Activated naive CD4-positive, alpha-beta T cell treated with anti-CD3 and anti-CD28 coated beads, Interleukin-2, amount 50 U/mL, for 24 hours (primary cell): ENCODE data around the gene XRCC3.

Experiments
- H3K27ac Mint-ChIP-seq: one replicate; pipeline ENCODE4 v1.8.0; 2021; ENCODE audit warnings: mild to moderate bottlenecking, mixed read lengths
- H3K27me3 Mint-ChIP-seq: one replicate; pipeline ENCODE4 v1.8.0; 2021; ENCODE audit warnings: mixed read lengths
- H3K36me3 Mint-ChIP-seq: one replicate; pipeline ENCODE4 v1.8.0; 2021; ENCODE audit warnings: mixed read lengths
- H3K4me1 Mint-ChIP-seq: one replicate; pipeline ENCODE4 v1.8.0; 2021; ENCODE audit warnings: mixed read lengths
- H3K4me3 Mint-ChIP-seq: one replicate; pipeline ENCODE4 v1.8.0; 2021; ENCODE audit warnings: mild to moderate bottlenecking, mixed read lengths
- H3K9me3 Mint-ChIP-seq: one replicate; pipeline ENCODE4 v1.8.0; 2021; ENCODE audit warnings: mixed read lengths

XRCC3 gene

GRCh38 chr14:103721334-103722120 lies 6.3 kb upstream of the XRCC3 start:
- Mint-ChIP-seq H3K4me1 (peaks cover 48% of the 10 kb centered on the region), H3K27me3 (no peaks in the 10 kb centered on the region), H3K36me3 (no peaks in the 10 kb centered on the region), H3K27ac (no peak overlapping the region), H3K9me3 (no peaks in the 10 kb centered on the region), H3K4me3 (no peak overlapping the region)

- Mint-ChIP-seq H3K9me3 (no peaks in the 10 kb centered on the region), H3K4me3 (peak overlapping the region; percentile 7), H3K27me3 (no peaks in the 10 kb centered on the region), H3K4me1 (peaks cover 51% of the 10 kb centered on the region), H3K36me3 (no peaks in the 10 kb centered on the region), H3K27ac (no peak overlapping the region)
These were observed 4.5 kb upstream of the XRCC3 start for GRCh38 chr14:103719751-103720150.

DNA sequence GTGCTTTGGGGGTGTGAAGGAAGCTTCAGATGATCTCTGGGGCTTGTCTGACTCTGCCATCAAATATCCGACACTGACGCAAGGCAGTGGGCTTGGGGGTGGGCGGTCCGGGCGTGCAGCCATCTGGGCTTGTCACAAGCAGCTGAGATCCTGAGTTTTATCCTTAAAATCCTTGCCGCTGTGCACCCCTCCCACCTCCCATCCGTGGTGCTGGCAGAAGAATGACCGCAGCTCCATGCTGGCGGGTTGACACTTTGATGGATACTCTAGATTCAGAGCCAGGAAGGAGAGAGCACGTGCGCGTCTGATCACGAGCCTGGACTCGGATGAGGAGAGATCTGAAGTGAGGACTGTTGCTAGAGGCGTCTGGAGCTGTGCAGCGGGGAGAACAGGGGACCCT lies 3.3 kb upstream of the XRCC3 start:
- Mint-ChIP-seq H3K36me3 (no peaks in the 10 kb centered on the region), H3K27ac (peak overlapping the region; percentile 14), H3K27me3 (no peaks in the 10 kb centered on the region), H3K4me1 (peaks cover 57% of the 10 kb centered on the region), H3K4me3 (peak overlapping the region; percentile 23), H3K9me3 (no peaks in the 10 kb centered on the region)

DNA sequence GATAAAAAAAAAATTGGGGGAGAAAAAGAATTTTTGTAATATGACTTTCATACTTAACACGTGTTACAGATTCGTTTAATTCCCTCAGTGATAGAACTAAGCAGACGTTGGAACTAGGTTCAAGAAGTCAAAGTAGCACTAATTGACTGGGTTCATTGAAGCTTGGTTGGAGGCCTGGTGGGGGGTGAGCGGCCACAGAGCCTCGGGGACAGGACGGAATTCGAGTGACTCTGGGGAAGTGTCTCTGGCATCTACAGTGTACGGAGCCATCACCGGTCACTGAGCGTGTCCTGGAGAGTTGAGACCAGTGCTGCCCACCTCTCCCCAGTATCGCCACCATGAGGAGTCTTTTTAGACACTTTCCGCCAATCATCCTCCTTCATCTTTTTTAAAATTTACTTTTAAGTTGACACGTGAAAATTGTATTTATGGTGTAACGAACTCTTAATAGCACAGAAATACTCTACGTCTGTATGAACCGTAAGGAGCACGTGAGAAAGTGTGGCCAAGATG lies 1.7 kb upstream of the XRCC3 start:
- Mint-ChIP-seq H3K4me1 (peaks cover 63% of the 10 kb centered on the region), H3K27me3 (no peaks in the 10 kb centered on the region), H3K27ac (no peak overlapping the region), H3K4me3 (peak overlapping the region; percentile 83), H3K9me3 (no peaks in the 10 kb centered on the region), H3K36me3 (no peaks in the 10 kb centered on the region)

GRCh38 chr14:103716091-103716801 lies 995 bp upstream of the XRCC3 start:
- Mint-ChIP-seq H3K27me3 (no peaks in the 10 kb centered on the region), H3K4me1 (peaks cover 59% of the 10 kb centered on the region), H3K27ac (no peak overlapping the region), H3K4me3 (peak overlapping the region; percentile 83), H3K9me3 (no peaks in the 10 kb centered on the region), H3K36me3 (no peaks in the 10 kb centered on the region)

DNA sequence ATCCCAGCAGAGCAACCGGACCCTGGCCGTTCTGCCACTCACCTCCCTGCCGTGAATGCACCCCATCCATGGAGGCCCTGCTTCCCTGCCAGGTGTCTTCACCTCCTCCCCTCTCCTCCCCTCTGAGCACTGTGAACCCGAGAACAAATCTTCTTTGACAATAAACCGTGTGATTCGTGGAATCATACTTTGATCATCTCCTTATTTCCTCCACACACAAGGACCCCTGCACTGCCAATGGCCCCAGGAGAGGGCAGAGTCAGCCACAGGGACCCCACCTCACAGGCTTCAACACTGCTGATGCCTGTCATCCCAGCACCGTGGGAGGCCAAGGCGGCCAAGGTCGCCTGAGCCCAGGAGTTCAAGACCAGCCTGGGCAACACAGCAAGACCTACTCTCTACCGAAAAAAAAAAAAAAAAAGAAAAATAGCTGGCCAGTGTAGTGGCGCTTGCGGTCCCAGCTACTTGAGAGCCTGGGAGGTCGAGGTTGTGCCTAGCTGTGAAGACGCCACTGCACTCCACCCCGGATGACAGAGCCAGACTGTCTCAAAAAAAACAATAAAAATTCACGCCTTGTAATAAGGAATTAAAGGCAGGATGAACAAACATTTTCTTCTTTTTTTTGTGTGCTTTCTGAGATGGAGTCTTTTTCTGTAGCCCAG lies 1.1 kb downstream of the XRCC3 start:
- Mint-ChIP-seq H3K27ac (no peak overlapping the region), H3K36me3 (no peaks in the 10 kb centered on the region), H3K4me3 (peak overlapping the region; percentile 96), H3K4me1 (peaks cover 49% of the 10 kb centered on the region), H3K27me3 (no peaks in the 10 kb centered on the region), H3K9me3 (no peaks in the 10 kb centered on the region)

DNA sequence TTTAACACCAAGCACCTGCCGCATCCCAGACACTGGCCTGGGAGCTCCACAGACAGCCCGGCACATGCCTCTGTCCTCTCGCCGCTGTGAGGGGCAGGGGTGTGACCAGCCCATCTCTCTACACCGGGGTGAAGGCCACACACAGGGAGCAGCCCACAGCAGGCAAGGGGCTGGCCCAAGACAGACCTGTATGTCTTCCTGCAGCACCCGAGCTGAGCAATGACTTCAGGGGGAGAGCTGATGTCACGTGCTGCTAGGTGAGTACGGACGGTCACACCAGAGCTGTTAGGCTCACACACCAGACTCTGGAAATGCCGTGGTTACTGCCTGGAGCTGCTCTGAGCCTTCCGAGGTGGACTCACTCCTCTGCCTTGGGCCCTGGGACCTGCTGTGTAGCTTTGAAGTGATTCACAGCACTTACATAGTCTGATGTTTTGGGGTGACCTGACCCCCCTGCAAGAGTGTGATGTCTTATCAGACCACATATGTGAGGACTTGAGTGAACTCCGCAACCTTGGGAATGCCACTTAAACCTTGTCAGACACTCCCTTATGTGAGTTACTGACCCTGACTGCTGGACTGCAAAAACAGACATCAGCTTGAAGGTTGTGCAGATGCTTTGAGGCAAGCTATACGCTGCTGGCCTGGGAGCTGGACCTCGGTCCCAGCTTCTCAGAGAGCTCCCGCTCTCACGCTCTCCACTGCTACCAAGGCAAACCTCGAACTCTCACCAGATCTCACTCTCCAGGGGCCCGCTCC lies 1.8 kb downstream of the XRCC3 start:
- Mint-ChIP-seq H3K36me3 (no peaks in the 10 kb centered on the region), H3K4me3 (peak overlapping the region; percentile 96), H3K9me3 (no peaks in the 10 kb centered on the region), H3K27ac (peak overlapping the region; percentile 51), H3K27me3 (no peaks in the 10 kb centered on the region), H3K4me1 (peaks cover 43% of the 10 kb centered on the region)

DNA sequence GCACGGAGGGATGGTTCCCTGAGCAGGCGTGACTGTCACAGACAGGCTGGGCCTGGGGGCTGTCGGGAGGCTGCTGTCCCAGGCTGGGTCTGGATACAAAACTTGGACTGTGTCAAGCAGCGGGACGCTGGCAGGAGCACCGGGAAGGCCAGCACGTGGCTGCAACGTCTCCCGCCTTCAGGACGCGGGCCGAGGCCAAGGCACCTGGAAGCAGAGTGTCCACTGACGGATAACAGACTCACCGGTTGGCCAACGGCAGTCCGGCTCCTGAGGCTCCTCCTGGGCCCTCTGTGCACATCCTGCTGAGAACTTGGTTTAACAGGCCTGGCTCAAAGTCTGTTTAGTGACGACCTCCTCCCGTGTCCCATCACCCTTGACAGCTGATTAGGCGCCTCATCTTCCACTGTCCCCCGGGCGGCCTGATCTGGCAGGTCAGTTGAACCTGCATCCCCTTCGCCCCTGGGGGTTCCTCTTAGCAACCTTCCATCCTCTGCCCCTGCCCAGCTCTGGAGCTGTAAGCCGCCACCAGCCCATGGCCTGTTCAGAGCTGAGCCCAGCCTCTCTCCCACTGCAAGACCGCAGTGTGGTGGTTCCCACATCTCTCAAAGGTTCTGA lies 2.5 kb downstream of the XRCC3 start:
- Mint-ChIP-seq H3K4me1 (peaks cover 35% of the 10 kb centered on the region), H3K9me3 (no peaks in the 10 kb centered on the region), H3K36me3 (no peaks in the 10 kb centered on the region), H3K27me3 (no peaks in the 10 kb centered on the region), H3K4me3 (peak overlapping the region; percentile 11), H3K27ac (peak overlapping the region; percentile 51)

DNA sequence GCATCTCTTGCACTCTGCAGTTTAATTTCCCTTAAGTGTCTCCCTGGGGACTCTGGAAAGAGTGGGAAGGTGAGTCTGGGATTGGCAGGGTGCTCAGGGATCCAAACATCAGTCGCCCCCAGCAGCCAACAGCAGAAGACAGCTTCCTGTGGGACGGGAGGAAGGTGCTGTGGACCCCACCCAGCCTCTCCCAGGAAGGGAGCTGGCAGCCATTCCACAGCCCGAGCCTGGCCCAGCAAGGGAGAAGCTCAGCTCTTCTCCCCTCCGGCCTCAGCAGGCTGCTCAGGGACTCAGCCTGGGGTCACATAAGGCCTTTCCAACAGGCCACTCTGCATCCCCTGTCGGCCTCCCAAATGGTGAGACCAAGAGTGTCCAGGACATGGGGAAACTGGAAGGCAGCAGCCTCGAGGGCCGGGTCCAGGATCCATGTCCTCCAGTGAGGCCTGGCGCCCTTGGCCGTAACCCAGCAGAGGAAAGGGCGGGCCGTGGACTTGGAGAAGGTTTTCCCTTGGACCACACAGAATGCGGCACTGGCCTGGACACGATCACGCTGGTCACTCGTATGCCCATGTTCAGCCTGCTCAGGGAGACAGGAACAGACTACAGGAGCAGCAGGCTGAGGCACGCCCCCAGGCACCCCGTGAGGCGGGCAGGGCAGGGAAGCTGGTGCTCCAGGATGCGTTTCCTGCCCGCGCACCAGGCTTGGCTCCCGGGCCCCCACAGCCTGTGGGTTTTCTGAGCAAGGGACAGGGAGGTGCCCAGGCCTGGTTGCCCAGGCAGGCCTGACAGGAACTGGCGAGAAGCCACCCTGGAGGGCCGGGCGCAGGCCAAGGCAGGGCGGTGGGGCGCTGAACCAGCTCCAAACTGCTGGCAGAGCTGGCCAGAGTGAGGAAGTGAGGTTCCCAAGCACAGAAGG lies 3.5 kb downstream of the XRCC3 start:
- no peak overlapping the region for H3K27ac Mint-ChIP-seq
- no peak overlapping the region for H3K4me3 Mint-ChIP-seq
- no peaks in the 10 kb centered on the region for H3K9me3 Mint-ChIP-seq
- no peaks in the 10 kb centered on the region for H3K27me3 Mint-ChIP-seq
- H3K4me1 Mint-ChIP-seq, result peaks cover 26% of the 10 kb centered on the region
- no peaks in the 10 kb centered on the region for H3K36me3 Mint-ChIP-seq

- peaks cover 23% of the 10 kb centered on the region for H3K4me1 Mint-ChIP-seq
- no peaks in the 10 kb centered on the region for H3K36me3 Mint-ChIP-seq
- H3K9me3 Mint-ChIP-seq, result no peaks in the 10 kb centered on the region
- no peak overlapping the region for H3K4me3 Mint-ChIP-seq
- H3K27ac Mint-ChIP-seq, result peak overlapping the region; percentile 12
- no peaks in the 10 kb centered on the region for H3K27me3 Mint-ChIP-seq
These were observed 4.4 kb downstream of the XRCC3 start for GRCh38 chr14:103710771-103711377.

- no peak overlapping the region for H3K4me3 Mint-ChIP-seq
- H3K27me3 Mint-ChIP-seq, result no peaks in the 10 kb centered on the region
- no peaks in the 10 kb centered on the region for H3K9me3 Mint-ChIP-seq
- no peaks in the 10 kb centered on the region for H3K36me3 Mint-ChIP-seq
- H3K27ac Mint-ChIP-seq, result no peak overlapping the region
- H3K4me1 Mint-ChIP-seq, result peaks cover 19% of the 10 kb centered on the region
These were observed 5.4 kb downstream of the XRCC3 start for GRCh38 chr14:103709814-103710213.

DNA sequence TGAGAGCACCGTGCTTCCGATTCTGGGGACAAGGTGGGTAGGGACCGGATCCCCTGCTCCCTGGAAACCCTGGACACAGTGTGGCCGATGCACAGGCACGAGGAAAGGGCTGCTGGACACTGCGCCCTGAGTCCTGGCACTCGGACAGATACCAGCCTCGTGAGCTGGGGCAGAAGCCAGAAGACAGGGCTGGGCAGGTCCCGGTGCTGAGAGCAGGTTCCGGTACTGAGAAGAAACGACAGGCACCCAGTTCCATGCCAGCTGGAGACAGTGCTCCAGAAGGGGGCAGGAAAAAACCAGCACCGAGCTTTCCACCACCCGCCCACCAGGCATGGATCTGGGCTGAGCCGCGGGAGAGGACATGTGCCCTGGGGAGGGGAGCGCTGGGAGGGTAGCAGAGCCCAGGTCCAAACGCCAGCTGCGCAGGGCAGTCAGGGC lies 6.5 kb downstream of the XRCC3 start:
- H3K27ac Mint-ChIP-seq, result peak overlapping the region; percentile 62
- no peak overlapping the region for H3K4me3 Mint-ChIP-seq
- H3K27me3 Mint-ChIP-seq, result no peaks in the 10 kb centered on the region

GRCh38 chr14:103707329-103708263 lies 7.7 kb downstream of the XRCC3 start:
- no peak overlapping the region for H3K4me3 Mint-ChIP-seq
- H3K36me3 Mint-ChIP-seq, result no peaks in the 10 kb centered on the region
- no peak overlapping the region for H3K27ac Mint-ChIP-seq
- peaks cover 7% of the 10 kb centered on the region for H3K4me1 Mint-ChIP-seq
- no peaks in the 10 kb centered on the region for H3K27me3 Mint-ChIP-seq
- H3K9me3 Mint-ChIP-seq, result no peaks in the 10 kb centered on the region

More for the DNA sequence above, 6.5 kb downstream of the XRCC3 start:
- Mint-ChIP-seq H3K36me3 (no peaks in the 10 kb centered on the region), H3K9me3 (no peaks in the 10 kb centered on the region), H3K4me1 (peaks cover 15% of the 10 kb centered on the region)
